PC-3 (cell line): ENCODE results near the gene FMO3.

Source experiments
- CTCF ChIP-seq: fragments of 300-600 bp; sonication (generic); conservative IDR thresholded peaks from 2 replicates; pipeline ENCODE4 v1.5.1; 2017; ENCODE audit warnings: antibody characterized with exemption, low read depth, mild to moderate bottlenecking, low read length
- EZH2 ChIP-seq: fragments of 300-600 bp; sonication (generic); IDR thresholded peaks from one replicate; pipeline ENCODE4 v1.6.1; 2017; ENCODE audit warnings: antibody characterized with exemption, mild to moderate bottlenecking, low read length; ENCODE audit not compliant: unreplicated experiment

GRCh38 chr1:171158551-171158950 lies 67.8 kb downstream of the FMO3 start:
- TF ChIP-seq CTCF (no peak), EZH2 (no peak)
